Pancreas (tissue), 10 donors: ENCODE measurements around the gene TLR1. TPM values are rescaled to one million over a fixed set of nuclear protein-coding genes. Genes with fewer than 3 reads are reported as not detected.

Experiments
- ATAC-seq, 4 donors: fragments of 200-7000 bp; cut with Tn5 transposase; one replicate each; pipeline versions ENCODE4 v1.8.0 to v1.9.1; 2020; ENCODE audit warnings: mild to moderate bottlenecking in 4 of 4, moderate library complexity in 4 of 4
- DNase-seq, 6 donors: peaks; one replicate each; pipeline ENCODE4 v3.0.0-alpha.2; 2020
- FAIRE-seq: peaks from 2 replicates; lab custom pipeline; 2012; peaks lifted over from hg19 to GRCh38; lab: Jason Lieb, UNC
- H3K27ac ChIP-seq, 4 donors: fragments of 200-600 bp; sonication (generic); 1 replicate in 3 of 4; 2 replicates in 1 of 4; pipeline versions ENCODE4 v1.5.0 to v1.8.0; 2020
- H3K27me3 ChIP-seq, 4 donors: fragments of 200-600 bp; one replicate each; pipeline ENCODE4 v1.8.0; 2021
- H3K36me3 ChIP-seq, 3 donors: fragments of 200-600 bp; sonication (generic) in 1 of 3; one replicate each; pipeline versions ENCODE4 v1.5.0 to v1.8.0; 2020 to 2021
- H3K4me1 ChIP-seq, 3 donors: fragments of 200-600 bp; one replicate each; pipeline ENCODE4 v1.8.0; 2021
- H3K4me3 ChIP-seq, 4 donors: fragments of 200-600 bp; sonication (generic) in 2 of 4; one replicate each; pipeline versions ENCODE4 v1.5.0 to v1.8.0; 2020 to 2021
- H3K9me3 ChIP-seq, 4 donors: fragments of 200-600 bp; one replicate each; pipeline ENCODE4 v1.8.0; 2021
- WGBS, 2 donors: extraction: QIAGEN DNeasy Blood & Tissue Kit; methylation state at CpG; one replicate each; pipeline ENCODE4 v1.1.7; 2013; 5-methylcytosine and 5-hydroxymethylcytosine counted together
- intact Hi-C, 3 donors: fragments of 100-400 bp; cut with DNase I; formaldehyde crosslinking; loops; one replicate each; pipeline versions ENCODE4 v1.11.1 to v1.14.2; 2022
- polyA plus RNA-seq, 2 donors: library from polyadenylated mRNA; stranded (reverse); fragments of 200-250 nt; gene quantifications; one replicate each; pipeline ENCODE4 v1.2.3, GENCODE V29; 2013
- total RNA-seq, 6 donors: library from RNA; stranded (reverse); fragmentation: NEBNext Ultra II Directional in 4 of 6; extraction: Animal tissue kit (Norgen Biotek cat#: 25700) in 4 of 6; gene quantifications; one replicate each; pipeline versions ENCODE4 v1.2.1 to v1.2.4, GENCODE V29; 2021 to 2023
- TF ChIP-seq, protein P1 (sequence below), 4 donors: fragments of 200-600 bp; sonication (generic) in 3 of 4; IDR thresholded peaks; one replicate each; pipeline versions ENCODE4 v1.5.0 to v1.8.0; 2021; ENCODE audit warnings: antibody characterized with exemption in 4 of 4
- donor health status: healthy with polysubstance abuse.
- donor health status: DM: no; HTN: no; CAD: no; lungs with moderate emphysema.
- donor health status: DM: no; HTN: no; CAD: no.
- donor health status: control.
- donor health status: control.
- donor health status: Bipolar disorder and iron deficiency.
- donor health status: DM: yes; HTN: yes; CAD: no.
- donor health status: DM: no; HTN: no; CAD: no.
- donor health status: DM: no; HTN: no; CAD: no.
- donor health status: DM: yes; HTN: yes; CAD: no.

The TLR1 gene
- total and polyA plus RNA-seq, 8 donors: 1.3 to 25.3 (median 6.1) TPM

DNA sequence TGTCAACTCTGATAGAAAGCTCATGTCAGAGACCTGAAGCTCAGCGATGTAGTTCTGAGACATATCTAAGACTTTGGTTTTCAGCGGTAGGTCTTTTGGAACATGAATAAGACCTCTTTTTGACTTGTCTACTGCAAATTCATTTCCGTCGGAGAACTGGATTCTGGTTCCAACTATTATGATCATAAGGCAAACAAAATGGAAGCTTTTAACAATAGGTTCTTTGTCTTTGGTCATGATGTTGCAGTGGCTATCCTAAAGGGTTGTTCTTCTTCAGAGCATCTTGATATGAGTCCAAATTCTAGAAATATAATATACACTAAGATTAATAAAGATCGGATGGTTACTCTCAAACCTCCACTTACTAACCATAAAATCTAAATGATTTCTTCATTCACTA lies 24.6 kb upstream of the TLR1 start:
- no peak for FAIRE-seq
- 91 to 93% methylated on average over 5 of the region's 5 CpGs for WGBS, 2 donors
- Histone ChIP-seq H3K4me3 (no peak overlapping the region), H3K36me3 (no peaks in the 10 kb centered on the region), H3K27ac (no peak overlapping the region), H3K27me3 (no peaks in the 10 kb centered on the region), H3K9me3 (no peaks in the 10 kb centered on the region), H3K4me1 (peaks cover 0 to 6% (median 0%) of the 10 kb centered on the region in 3 donors)
- ATAC-seq: no peak
- TF ChIP-seq, protein P1, sequence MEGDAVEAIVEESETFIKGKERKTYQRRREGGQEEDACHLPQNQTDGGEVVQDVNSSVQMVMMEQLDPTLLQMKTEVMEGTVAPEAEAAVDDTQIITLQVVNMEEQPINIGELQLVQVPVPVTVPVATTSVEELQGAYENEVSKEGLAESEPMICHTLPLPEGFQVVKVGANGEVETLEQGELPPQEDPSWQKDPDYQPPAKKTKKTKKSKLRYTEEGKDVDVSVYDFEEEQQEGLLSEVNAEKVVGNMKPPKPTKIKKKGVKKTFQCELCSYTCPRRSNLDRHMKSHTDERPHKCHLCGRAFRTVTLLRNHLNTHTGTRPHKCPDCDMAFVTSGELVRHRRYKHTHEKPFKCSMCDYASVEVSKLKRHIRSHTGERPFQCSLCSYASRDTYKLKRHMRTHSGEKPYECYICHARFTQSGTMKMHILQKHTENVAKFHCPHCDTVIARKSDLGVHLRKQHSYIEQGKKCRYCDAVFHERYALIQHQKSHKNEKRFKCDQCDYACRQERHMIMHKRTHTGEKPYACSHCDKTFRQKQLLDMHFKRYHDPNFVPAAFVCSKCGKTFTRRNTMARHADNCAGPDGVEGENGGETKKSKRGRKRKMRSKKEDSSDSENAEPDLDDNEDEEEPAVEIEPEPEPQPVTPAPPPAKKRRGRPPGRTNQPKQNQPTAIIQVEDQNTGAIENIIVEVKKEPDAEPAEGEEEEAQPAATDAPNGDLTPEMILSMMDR (IDR thresholded peaks at IDR 0.05): no peak
- intact Hi-C loops: no loop called here
- DNase-seq: no peak

DNA sequence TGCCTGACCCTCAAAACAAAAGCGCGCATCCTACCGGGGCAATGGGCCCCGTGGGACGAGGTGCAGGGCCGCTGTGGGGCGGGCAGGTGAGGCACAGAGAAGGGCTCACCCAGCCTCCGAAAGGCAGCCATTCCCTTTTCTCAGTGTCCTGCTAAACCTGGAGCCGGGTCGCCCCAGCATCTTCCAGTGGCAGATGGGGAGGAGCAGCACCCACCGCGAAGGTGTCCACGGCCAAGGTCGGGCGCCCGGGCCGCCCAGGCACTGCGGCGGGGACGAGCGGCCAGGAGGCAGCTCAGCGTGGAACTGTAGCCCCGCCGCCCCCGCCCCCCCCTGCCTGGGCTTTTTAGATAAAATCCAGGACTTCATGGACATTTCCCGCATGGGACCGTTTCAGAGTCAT lies 19.2 kb upstream of the TLR1 start:
- no peak overlapping the region for H3K27ac ChIP-seq
- H3K27me3 ChIP-seq: no peaks in the 10 kb centered on the region
- H3K36me3 ChIP-seq: no peaks in the 10 kb centered on the region
- intact Hi-C loops: no loop called here
- WGBS, 2 donors: 89 to 90% methylated on average over 27 of the region's 27 CpGs
- no peaks in the 10 kb centered on the region for H3K4me1 ChIP-seq
- no peak for FAIRE-seq
- no peak overlapping the region for H3K4me3 ChIP-seq
- no peak for ATAC-seq
- H3K9me3 ChIP-seq: no peaks in the 10 kb centered on the region
- TF ChIP-seq, protein P1 (IDR thresholded peaks at IDR 0.05): no peak
- DNase-seq: no peak

DNA sequence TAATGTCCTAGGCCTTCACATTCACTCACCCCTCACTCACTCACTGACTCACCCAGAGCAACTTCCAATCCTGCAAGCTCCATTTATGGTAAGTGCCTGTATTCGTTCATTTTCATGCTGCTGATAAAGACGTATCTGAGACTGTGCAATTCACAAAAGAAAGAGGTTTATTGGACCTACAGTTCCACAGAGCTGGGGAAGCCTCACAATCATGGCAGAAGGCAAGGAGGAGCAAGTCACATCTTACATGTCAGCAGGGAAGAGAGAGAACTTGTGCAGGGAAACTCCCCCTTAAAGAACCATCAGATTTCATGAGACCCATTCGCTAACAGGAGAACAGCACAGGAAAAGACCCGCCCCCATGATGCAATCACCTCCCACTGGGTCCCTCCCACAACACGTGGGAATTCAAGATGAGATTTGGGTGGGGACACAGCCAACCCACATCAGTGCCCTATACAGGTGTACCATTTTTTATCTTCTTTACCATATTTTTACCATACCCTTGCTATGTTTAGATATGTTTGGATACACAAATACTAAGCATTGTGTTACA lies 18.2 kb upstream of the TLR1 start:
- Histone ChIP-seq H3K27ac (no peak overlapping the region), H3K27me3 (no peaks in the 10 kb centered on the region), H3K36me3 (no peaks in the 10 kb centered on the region), H3K9me3 (no peaks in the 10 kb centered on the region), H3K4me3 (no peak overlapping the region), H3K4me1 (no peaks in the 10 kb centered on the region)
- TF ChIP-seq, protein P1 (IDR thresholded peaks at IDR 0.05): no peak
- intact Hi-C loops: no loop called here
- WGBS, 2 donors: 78 to 87% methylated on average over 5 of the region's 5 CpGs
- no peak for FAIRE-seq
- ATAC-seq: no peak
- no peak for DNase-seq

DNA sequence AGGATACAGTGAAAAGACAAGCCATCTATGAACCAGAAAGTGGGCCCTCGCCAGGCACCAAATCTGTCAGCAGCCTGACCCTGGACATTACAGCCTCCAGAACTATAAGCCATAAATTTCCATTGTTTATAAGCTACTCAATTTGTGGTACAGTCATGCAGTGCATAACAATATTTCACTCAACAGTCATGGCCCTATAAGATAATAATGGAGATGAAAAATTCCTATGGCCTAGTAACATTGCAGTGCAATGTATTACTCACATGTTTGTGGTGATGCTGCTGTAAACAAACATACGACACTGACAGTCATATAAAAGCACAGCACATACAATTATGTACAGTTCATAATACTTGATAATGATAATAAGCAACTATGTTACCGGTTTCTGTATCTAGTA lies 17.1 kb upstream of the TLR1 start:
- Histone ChIP-seq H3K36me3 (no peaks in the 10 kb centered on the region), H3K27ac (no peak overlapping the region), H3K27me3 (no peaks in the 10 kb centered on the region), H3K9me3 (no peaks in the 10 kb centered on the region), H3K4me3 (no peak overlapping the region), H3K4me1 (no peaks in the 10 kb centered on the region)
- no peak for FAIRE-seq
- no peak for DNase-seq
- TF ChIP-seq, protein P1 (IDR thresholded peaks at IDR 0.05): no peak
- intact Hi-C loops: no loop called here
- ATAC-seq: no peak
- WGBS, 2 donors: 93 to 94% methylated on average over 3 of the region's 3 CpGs

DNA sequence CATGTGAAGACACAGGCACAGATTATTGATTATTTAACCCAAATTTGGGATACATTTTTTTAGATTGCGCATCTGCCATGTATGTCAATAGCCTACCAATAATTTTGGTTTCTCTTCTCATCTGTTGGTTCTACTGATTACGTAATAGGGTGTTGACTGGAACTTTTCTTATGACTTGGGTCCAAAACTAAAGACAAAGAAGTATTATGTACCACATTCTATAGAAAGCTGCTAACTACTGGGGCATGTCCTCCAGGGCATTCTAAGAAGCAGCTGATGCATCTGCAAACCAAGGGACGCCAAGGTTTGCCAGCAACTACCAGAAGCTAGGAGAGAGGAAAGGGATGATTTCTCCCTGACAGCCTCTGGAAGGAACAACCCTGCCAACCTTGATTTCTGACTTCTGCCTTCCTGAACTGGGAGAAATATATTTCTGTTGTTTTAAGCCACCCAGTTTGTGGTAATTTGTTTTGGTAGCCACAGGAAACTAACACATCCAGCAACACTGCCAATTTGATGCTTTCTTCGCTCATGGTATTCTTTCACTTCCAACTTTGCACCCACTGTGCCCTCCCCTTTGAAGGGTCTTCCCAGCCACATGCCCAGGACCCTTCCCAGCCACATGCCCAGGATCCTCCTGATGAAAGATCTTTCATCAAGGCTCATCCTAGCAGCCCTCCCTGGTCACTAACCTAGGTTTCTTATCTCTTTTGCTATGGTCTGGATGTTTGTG lies 15.9 kb upstream of the TLR1 start:
- no peaks in the 10 kb centered on the region for H3K27me3 ChIP-seq
- DNase-seq (no peak), ATAC-seq (no peak), FAIRE-seq (no peak)
- no peaks in the 10 kb centered on the region for H3K4me1 ChIP-seq
- H3K4me3 ChIP-seq: no peak overlapping the region
- intact Hi-C loops: no loop called here
- WGBS, 2 donors: 93% methylated on average over 4 of the region's 4 CpGs
- no peaks in the 10 kb centered on the region for H3K9me3 ChIP-seq
- no peak overlapping the region for H3K27ac ChIP-seq
- H3K36me3 ChIP-seq: no peaks in the 10 kb centered on the region
- TF ChIP-seq, protein P1 (IDR thresholded peaks at IDR 0.05): no peak
